OCI-LY7 (cell line): ENCODE results near the gene SYCP2. TPM values are rescaled to one million over a fixed set of nuclear protein-coding genes. Genes with fewer than 3 reads are reported as not detected.

Experiments used
- BruUV-seq: library from RNA; stranded (reverse); fragments of 400-500 nt; replicated peaks from 2 replicates; lab custom pipeline; 2021; lab: Mats Ljungman, UMichigan
- CTCF ChIA-PET: fragments of 300-600 bp; sonication (Branson Sonifier 250); formaldehyde crosslinking; loops from one replicate; lab custom pipeline; 2022; ENCODE audit warnings: antibody characterized with exemption; ENCODE audit not compliant: unreplicated experiment; lab: Charles Lee
- POLR2A ChIA-PET: fragments of 300-600 bp; sonication (Branson Sonifier 250); formaldehyde crosslinking; loops from one replicate; lab custom pipeline; 2022; ENCODE audit warnings: antibody characterized with exemption; lab: Charles Lee
- DNase-seq: peaks from one replicate; pipeline ENCODE4 v3.0.0-alpha.2; 2015; ENCODE audit warnings: low spot score
- H2AFZ ChIP-seq: fragments of 200-600 bp; sonication (generic), shearing (Covaris generic); 2 replicates; pipeline ENCODE4 v1.6.1; 2014; ENCODE audit warnings: mild to moderate bottlenecking, antibody characterized with exemption, low read length, moderate library complexity
- H3K27ac ChIP-seq: fragments of 200-600 bp; sonication (generic); 2 replicates; pipeline ENCODE4 v1.5.1; 2014; ENCODE audit warnings: mixed run types, low read depth, mild to moderate bottlenecking, moderate library complexity, low read length, inconsistent platforms; ENCODE audit not compliant: poor library complexity, severe bottlenecking
- H3K36me3 ChIP-seq: fragments of 200-600 bp; sonication (generic); 2 replicates; pipeline ENCODE4 v1.6.1; 2014; ENCODE audit warnings: mild to moderate bottlenecking, antibody characterized with exemption, low read length, moderate library complexity, mixed read lengths; ENCODE audit not compliant: insufficient read depth
- H3K4me1 ChIP-seq: fragments of 200-600 bp; sonication (generic); 2 replicates; pipeline ENCODE4 v1.5.1; 2014; ENCODE audit warnings: mild to moderate bottlenecking, low read length; ENCODE audit not compliant: insufficient read depth, poor library complexity, severe bottlenecking
- H3K4me2 ChIP-seq: fragments of 200-600 bp; sonication (generic); 2 replicates; pipeline ENCODE4 v1.6.1; 2014; ENCODE audit warnings: mild to moderate bottlenecking, low read length
- H3K4me3 ChIP-seq: fragments of 200-600 bp; sonication (generic); 2 replicates; pipeline ENCODE4 v1.5.1; 2014; ENCODE audit warnings: mild to moderate bottlenecking, low read depth, low read length; ENCODE audit not compliant: poor library complexity, severe bottlenecking
- H3K79me2 ChIP-seq: fragments of 200-600 bp; sonication (generic); 2 replicates; pipeline ENCODE4 v1.6.1; 2016; ENCODE audit warnings: low read depth, mild to moderate bottlenecking, low read length, moderate library complexity, mixed read lengths; ENCODE audit not compliant: insufficient read depth
- H3K9me2 ChIP-seq: fragments of 200-600 bp; sonication (generic); 2 replicates; pipeline ENCODE4 v1.6.1; 2016; ENCODE audit warnings: mild to moderate bottlenecking, low read length, mixed read lengths; ENCODE audit not compliant: insufficient read depth
- H3K9me3 ChIP-seq: fragments of 200-600 bp; sonication (generic); 2 replicates; pipeline ENCODE4 v1.6.1; 2014; ENCODE audit warnings: mild to moderate bottlenecking, mixed run types, low read length, mixed read lengths
- H4K20me1 ChIP-seq: fragments of 200-600 bp; sonication (generic); 2 replicates; pipeline ENCODE4 v1.6.1; 2014; ENCODE audit warnings: mild to moderate bottlenecking, antibody characterized with exemption, low read length, moderate library complexity, mixed read lengths; ENCODE audit not compliant: insufficient read depth
- EZH2phosphoT487 ChIP-seq: fragments of 200-600 bp; sonication (generic); IDR thresholded peaks from 2 replicates; pipeline ENCODE4 v1.6.1; 2018; ENCODE audit warnings: low read depth, borderline replicate concordance, mild to moderate bottlenecking, mixed run types, antibody characterized with exemption, low read length, moderate library complexity, mixed read lengths
- intact Hi-C: fragments of 100-400 bp; cut with micrococcal nuclease; formaldehyde crosslinking; loops from one replicate; pipeline ENCODE4 v1.10.0; 2022; ENCODE audit not compliant: unreplicated experiment
- total RNA-seq, 2 experiments: library from RNA; depleted of rRNA in 1 of 2; stranded (reverse); fragments of >200 nt in 1 of 2; shearing (Covaris generic) in 1 of 2; gene quantifications; 2 replicates each; pipeline ENCODE4 v1.2.3, GENCODE V29; 2014 to 2022
- TF ChIP-seq, protein P1 (sequence below): fragments of 200-600 bp; sonication (generic); conservative IDR thresholded peaks from 2 replicates; pipeline ENCODE4 v1.5.1; 2014; ENCODE audit warnings: mild to moderate bottlenecking, antibody characterized with exemption, low read length, moderate library complexity, mixed read lengths

SYCP2 gene
- total RNA-seq, 2 experiments from 2014 or later, result 0.19 to 0.38 TPM

DNA sequence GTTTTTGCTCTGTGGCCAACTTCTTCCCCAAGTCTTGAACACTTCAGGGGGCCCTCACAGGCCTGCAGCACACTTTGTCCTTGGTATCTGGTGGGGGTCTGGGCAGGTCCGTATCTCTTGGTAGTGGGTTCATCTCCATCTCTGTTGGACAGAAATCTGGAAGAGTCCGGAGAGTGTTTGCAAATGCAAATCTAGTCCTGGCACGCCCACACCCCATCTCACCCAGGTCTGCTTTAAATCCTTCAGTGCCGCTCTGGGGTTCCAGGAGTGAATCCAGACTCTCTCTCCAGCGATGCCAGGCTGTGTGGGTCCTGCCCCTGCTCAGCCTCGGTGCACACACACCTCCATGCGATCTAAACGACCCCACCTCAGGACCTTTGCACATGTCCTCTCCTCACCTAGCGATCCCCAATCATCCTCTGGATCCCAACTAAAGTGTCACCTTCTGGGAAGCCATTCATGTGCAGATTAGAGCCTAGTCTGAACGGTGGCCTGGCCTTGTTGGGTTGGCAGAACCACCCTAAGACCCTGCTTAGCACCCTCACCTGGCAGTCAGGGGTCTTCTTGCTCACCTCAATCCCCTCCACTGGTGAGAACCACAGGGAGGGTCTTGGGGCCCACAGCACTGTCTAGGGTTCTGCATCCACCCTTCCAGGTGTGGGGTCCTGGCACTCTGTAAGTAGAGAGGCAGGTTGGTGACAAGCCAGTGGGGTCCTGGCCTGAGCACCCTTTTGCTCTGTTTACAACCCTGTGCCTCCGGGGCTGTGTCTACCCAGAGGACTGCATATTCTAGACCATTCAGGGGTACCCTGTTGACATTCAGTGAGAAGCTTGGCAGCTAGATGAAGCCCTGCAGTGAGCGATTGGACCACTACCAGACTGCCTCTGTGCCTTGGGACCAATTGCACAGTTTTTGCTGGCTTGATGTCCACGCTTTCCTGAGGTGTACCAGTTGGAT lies 100.8 kb downstream of the SYCP2 start:
- Histone ChIP-seq H3K4me1 (no peaks in the 10 kb centered on the region), H3K9me2 (no peaks in the 10 kb centered on the region), H4K20me1 (no peaks in the 10 kb centered on the region), H2AFZ (no peak overlapping the region), H3K4me3 (no peak overlapping the region), H3K79me2 (no peaks in the 10 kb centered on the region), H3K4me2 (no peak overlapping the region), H3K9me3 (no peaks in the 10 kb centered on the region), H3K27ac (no peak overlapping the region), H3K36me3 (no peaks in the 10 kb centered on the region)
- DNase-seq, result no peak
- ChIA-PET POLR2A (interaction anchor here (0.6 kb wide), 1 partner anchor 67 kb away, joined by 4 read pairs; no protein-coding TSS in a partner anchor), CTCF (no interaction called here)
- intact Hi-C loops, result no loop called here
- no TSS peak for BruUV-seq
- TF ChIP-seq, protein P1, sequence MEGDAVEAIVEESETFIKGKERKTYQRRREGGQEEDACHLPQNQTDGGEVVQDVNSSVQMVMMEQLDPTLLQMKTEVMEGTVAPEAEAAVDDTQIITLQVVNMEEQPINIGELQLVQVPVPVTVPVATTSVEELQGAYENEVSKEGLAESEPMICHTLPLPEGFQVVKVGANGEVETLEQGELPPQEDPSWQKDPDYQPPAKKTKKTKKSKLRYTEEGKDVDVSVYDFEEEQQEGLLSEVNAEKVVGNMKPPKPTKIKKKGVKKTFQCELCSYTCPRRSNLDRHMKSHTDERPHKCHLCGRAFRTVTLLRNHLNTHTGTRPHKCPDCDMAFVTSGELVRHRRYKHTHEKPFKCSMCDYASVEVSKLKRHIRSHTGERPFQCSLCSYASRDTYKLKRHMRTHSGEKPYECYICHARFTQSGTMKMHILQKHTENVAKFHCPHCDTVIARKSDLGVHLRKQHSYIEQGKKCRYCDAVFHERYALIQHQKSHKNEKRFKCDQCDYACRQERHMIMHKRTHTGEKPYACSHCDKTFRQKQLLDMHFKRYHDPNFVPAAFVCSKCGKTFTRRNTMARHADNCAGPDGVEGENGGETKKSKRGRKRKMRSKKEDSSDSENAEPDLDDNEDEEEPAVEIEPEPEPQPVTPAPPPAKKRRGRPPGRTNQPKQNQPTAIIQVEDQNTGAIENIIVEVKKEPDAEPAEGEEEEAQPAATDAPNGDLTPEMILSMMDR, result no peak
- no peak for TF ChIP-seq EZH2phosphoT487

DNA sequence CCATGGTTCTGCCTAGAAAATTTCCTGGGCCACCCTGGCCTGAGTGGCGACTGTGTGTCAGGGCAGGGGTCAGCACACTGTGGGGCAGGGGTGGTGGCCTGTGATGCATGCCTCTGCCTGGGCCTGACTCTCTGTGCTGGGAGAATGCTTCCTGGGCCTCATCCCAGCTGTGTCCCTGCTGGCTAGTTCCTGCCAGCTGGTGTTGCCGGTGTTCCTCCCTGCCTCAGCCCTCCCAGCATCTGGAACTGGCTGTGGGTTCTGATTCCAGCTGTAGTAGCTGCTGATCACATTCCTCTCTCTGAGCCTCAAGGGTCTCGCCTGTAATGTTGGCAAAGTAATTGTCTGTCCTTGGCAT lies 101.5 kb downstream of the SYCP2 start:
- Histone ChIP-seq H3K79me2 (no peaks in the 10 kb centered on the region), H3K4me2 (no peak overlapping the region), H4K20me1 (no peaks in the 10 kb centered on the region), H3K9me2 (no peaks in the 10 kb centered on the region), H2AFZ (no peak overlapping the region), H3K4me1 (no peaks in the 10 kb centered on the region), H3K36me3 (no peaks in the 10 kb centered on the region), H3K9me3 (no peaks in the 10 kb centered on the region), H3K4me3 (no peak overlapping the region), H3K27ac (no peak overlapping the region)
- no TSS peak for BruUV-seq
- ChIA-PET POLR2A (interaction anchor here (0.6 kb wide), 1 partner anchor 66 kb away, joined by 4 read pairs; no protein-coding TSS in a partner anchor), CTCF (no interaction called here)
- DNase-seq, result no peak
- no peak for TF ChIP-seq EZH2phosphoT487
- TF ChIP-seq, protein P1, result no peak
- intact Hi-C loops, result no loop called here
